GM10248 (cell line): ENCODE results near the gene NEUROD2.
A peak's percentile ranks its signal among the peaks of the same experiment; 100 is the strongest.
"Not testable (repeated sequence)": the region's sequence is repeated elsewhere in the genome, so short reads cannot be mapped to it uniquely, and the experiment has no call there.

Experiments
- CTCF ChIA-PET: fragments of 300-600 bp; sonication (Branson Sonifier 250); formaldehyde crosslinking; extraction: SDS; loops from one replicate; lab custom pipeline; 2021; ENCODE audit warnings: antibody characterized with exemption; lab: Yijun Ruan, JAX
- POLR2A ChIA-PET: fragments of 350-650 bp; sonication (Branson Sonifier 250); formaldehyde crosslinking; extraction: SDS; loops from one replicate; lab custom pipeline; 2020; ENCODE audit warnings: antibody characterized with exemption; lab: Yijun Ruan, JAX
- DNase-seq: peaks from one replicate; pipeline ENCODE4 v3.0.0; 2012; ENCODE audit errors: extremely low spot score
- TF ChIP-seq, protein P1 (sequence below): IDR thresholded peaks from 2 replicates; pipeline ENCODE4 v1.5.1; 2012; ENCODE audit warnings: mild to moderate bottlenecking, low read depth; ENCODE audit errors: extremely low read depth, missing control alignments, control extremely low read depth

The NEUROD2 gene

DNA sequence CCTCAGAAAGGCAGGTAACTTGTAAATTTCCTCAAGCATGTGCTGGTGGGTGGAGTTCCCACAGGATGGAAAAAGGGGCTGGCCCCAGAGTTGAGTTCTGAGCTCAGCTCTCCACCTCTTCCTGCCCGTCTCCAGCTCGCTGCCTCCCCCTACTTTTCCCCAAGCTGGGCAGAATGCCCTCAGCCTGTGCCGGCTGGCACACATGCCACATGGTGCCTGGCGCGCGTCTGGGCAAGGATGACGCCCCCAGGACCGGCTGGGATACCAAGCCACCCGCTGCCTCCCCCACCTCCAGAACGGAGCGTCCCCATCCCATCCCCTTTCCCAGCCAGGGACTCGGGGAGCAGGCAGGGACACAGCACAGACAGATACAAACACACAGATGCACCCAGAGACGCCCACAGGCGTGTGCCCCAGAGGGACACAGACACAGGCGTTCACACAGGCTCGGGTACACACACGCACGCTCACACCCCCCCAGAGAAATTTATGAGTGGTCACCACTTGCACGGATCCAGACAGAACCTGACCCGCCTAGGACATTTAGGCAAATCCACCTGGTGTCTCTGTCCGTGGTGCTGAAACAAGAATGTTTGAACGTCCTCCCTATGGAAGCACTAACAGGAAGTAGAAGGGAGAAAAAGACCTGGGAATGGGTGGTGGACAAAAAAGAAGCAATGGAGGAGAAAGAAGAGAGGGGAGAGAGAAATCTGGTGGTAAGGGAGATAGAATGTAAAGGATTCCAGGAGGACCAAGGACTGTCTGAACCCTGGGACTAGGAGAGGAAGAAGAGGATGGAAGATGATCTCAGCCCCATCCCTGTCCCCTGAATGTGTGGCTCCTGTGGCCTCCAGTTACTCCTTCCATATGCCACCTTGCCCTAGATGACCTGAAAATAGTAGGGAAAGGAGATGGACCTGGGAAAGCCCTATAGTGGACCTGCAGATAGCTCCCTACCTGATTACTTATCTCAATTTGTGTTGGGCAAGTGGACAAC, 15.5 kb downstream of the NEUROD2 start:
- ChIA-PET POLR2A (no interaction called here), CTCF (no interaction called here)
- TF ChIP-seq, protein P1, sequence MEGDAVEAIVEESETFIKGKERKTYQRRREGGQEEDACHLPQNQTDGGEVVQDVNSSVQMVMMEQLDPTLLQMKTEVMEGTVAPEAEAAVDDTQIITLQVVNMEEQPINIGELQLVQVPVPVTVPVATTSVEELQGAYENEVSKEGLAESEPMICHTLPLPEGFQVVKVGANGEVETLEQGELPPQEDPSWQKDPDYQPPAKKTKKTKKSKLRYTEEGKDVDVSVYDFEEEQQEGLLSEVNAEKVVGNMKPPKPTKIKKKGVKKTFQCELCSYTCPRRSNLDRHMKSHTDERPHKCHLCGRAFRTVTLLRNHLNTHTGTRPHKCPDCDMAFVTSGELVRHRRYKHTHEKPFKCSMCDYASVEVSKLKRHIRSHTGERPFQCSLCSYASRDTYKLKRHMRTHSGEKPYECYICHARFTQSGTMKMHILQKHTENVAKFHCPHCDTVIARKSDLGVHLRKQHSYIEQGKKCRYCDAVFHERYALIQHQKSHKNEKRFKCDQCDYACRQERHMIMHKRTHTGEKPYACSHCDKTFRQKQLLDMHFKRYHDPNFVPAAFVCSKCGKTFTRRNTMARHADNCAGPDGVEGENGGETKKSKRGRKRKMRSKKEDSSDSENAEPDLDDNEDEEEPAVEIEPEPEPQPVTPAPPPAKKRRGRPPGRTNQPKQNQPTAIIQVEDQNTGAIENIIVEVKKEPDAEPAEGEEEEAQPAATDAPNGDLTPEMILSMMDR, result no peak
- peak; percentile 56 for DNase-seq

DNA sequence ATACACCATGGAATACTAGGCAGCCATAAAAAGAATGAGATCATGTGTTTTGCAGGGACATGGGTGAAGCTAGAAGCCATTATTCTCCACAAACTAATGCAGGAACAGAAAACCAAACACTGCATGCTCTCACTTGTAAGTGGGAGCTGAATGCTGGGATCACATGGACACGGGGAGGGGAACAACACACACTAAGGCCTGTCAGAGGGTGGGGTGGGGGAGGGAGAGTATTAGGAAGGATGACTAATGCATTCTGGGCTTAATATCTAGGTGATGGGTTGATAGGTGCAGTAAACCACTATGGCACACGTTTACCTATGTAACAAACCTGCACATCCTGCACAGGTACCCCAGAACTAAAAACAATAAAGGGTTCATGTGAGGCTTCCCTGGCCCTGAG, 17.5 kb downstream of the NEUROD2 start:
- DNase-seq, POLR2A ChIA-PET: not testable (repeated sequence)
- CTCF ChIA-PET, result interaction anchor here (1.0 to 1.5 kb wide), 2 partner anchors 10 to 32 kb away, joined by 3 to 4 read pairs; no protein-coding TSS in a partner anchor

DNA sequence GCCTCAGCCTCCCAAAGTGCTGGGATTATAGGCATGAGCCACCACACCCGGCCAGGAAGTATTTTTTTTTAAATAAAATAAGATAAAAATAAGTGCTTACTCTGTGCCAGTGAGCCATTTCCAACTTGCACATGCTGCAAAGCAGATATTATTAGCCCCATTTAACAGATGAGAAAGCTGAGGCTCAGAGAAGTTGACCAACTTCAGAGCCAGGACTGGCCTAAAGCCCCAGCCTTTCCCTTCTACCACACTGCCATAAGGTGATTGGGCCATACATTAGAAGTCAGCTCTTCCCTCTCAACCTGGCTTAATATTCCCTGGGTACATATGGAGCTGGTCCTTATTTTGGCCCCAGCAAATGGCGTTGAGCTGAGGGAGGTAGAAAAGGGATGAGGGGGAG, 25.1 kb downstream of the NEUROD2 start:
- no peak for DNase-seq
- ChIA-PET POLR2A (no interaction called here), CTCF (interaction anchor here (1.0 to 1.9 kb wide), 2 partner anchors 39 to 43 kb away, joined by 4 to 10 read pairs; no protein-coding TSS in a partner anchor)
- TF ChIP-seq, protein P1, result no peak

DNA sequence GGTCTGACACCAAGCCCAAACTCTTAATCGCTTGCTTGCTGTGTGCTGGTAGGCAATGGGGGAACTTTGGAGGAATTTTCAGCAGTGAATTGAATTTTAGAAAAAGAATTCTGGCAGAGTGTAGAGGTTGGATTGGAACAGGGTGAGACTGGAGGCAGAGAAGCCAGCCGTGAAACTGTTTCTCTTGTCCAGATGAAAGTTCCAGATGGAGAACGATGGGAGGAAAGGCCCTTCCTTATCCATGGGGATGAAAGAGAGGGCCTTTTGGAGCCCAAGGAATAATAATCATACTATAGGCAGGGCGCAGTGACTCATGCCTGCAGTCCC, 26.0 kb downstream of the NEUROD2 start:
- TF ChIP-seq, protein P1, result no peak
- DNase-seq, result no peak
- POLR2A ChIA-PET, result no interaction called here
- CTCF ChIA-PET, result interaction anchor here (0.9 to 1.1 kb wide), 2 partner anchors 16 to 72 kb away, joined by 3 read pairs; no protein-coding TSS in a partner anchor

DNA sequence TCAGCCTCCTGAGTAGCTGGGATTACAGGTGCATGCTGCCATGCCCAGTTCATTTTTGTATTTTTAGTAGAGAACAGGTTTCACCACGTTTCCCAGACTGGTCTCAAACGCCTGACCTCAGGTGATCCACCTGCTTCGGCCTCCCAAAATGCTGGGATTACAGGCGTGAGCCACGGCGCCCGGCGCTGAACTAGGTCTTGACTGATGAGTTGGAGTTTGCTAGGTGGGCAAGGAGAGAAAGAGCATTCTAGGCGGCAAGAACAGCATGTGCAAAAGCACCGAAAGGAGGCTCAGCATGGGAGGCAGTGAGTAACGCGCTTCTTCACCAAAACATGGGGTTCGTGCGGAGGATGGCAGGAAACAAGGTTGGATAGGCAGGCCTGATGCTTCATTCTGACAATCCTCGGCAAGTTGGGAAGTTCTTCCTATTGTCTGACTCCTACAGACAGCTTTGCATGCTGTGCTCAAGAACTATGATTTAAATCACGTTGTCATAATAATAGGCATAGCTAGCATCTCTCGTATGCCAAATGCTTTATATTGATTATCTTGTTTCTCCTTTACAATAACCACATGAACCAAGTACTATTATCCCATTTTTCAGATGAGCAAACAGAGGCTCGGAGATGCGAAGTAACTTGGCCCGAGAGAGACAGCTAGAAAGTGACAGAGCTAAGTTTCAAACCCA, 26.5 kb downstream of the NEUROD2 start:
- DNase-seq, result no peak
- CTCF ChIA-PET, result interaction anchor here (0.9 to 1.3 kb wide), 4 partner anchors 15 to 73 kb away, joined by 3 to 6 read pairs (median 4); no protein-coding TSS in a partner anchor
- TF ChIP-seq, protein P1, result no peak
- POLR2A ChIA-PET, result no interaction called here

DNA sequence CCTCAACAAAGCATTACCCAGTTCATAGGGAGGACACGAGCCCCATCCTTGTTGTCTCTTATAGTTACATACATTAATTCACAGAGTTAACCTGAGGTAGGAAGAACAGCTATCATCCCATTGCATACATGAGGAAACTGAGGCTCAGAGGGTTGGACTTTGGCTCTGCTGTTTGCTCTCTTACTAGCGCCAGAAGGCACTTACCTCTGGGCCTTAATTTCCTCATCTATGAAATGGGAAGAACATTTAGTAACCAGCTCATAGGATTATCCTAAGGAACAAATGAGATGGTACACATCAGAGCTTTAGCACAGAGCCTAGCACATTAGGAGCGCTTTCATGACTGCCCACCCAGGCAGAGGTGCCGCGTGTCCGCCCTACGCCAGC, 27.6 kb downstream of the NEUROD2 start:
- TF ChIP-seq, protein P1, result no peak
- ChIA-PET CTCF (interaction anchor here (1.0 to 1.4 kb wide), 6 partner anchors 10 to 74 kb away, joined by 3 to 6 read pairs (median 4); no protein-coding TSS in a partner anchor), POLR2A (no interaction called here)
- DNase-seq, result no peak
